Stimulated activated CD4-positive, alpha-beta T cell treated with anti-CD3 and anti-CD28 coated beads, Interleukin-1b, Interleukin-23, amount 100 ng/mL, for 4 hours (primary cell): ENCODE measurements around the gene PIGP.
"Not testable (repeated sequence)": the region's sequence is repeated elsewhere in the genome, so short reads cannot be mapped to it uniquely, and the experiment has no call there.

ENCODE experiments used
- DNase-seq, 2 donors: peaks; one replicate each; pipeline ENCODE4 v3.0.0-alpha.2; 2020; ENCODE audit warnings: low read depth in 2 of 2

PIGP gene

GRCh38 chr21:37072988-37073416 lies at the start of gene PIGP, which contains the start of gene TTC3:
PIGP (minus strand) TSS chr21:37073071; CDS start chr21:37072515, 556 bp downstream.
TTC3 (plus strand) TSS chr21:37073254; CDS start chr21:37087258, 14,004 bp downstream.
- DNase-seq, result peak; percentile 97 to 98

- DNase-seq, result no peak
Measured at GRCh38 chr21:37119421-37120218, 46.7 kb upstream of the PIGP start.

GRCh38 chr21:37118187-37118826 lies 45.4 kb upstream of the PIGP start:
- DNase-seq, result no peak

GRCh38 chr21:37117204-37117603 lies 44.3 kb upstream of the PIGP start:
- no peak for DNase-seq

GRCh38 chr21:37116459-37116858 lies 43.6 kb upstream of the PIGP start:
- DNase-seq, result not testable (repeated sequence)

GRCh38 chr21:37114301-37114700 lies 41.4 kb upstream of the PIGP start:
- DNase-seq, result not testable (repeated sequence)

- not testable (repeated sequence) for DNase-seq
Measured at GRCh38 chr21:37111029-37111428, 38.2 kb upstream of the PIGP start.

GRCh38 chr21:37106998-37107397 lies 34.1 kb upstream of the PIGP start:
- no peak for DNase-seq

GRCh38 chr21:37102746-37103145 lies 29.9 kb upstream of the PIGP start:
- not testable (repeated sequence) for DNase-seq

GRCh38 chr21:37101384-37101783 lies 28.5 kb upstream of the PIGP start:
- no peak for DNase-seq

GRCh38 chr21:37100316-37100715 lies 27.4 kb upstream of the PIGP start:
- DNase-seq, result no peak

- DNase-seq, result no peak
Measured at GRCh38 chr21:37098751-37099150, 25.9 kb upstream of the PIGP start.

GRCh38 chr21:37095821-37096220 lies 22.9 kb upstream of the PIGP start:
- DNase-seq, result no peak

- no peak for DNase-seq
Measured at GRCh38 chr21:37093977-37094376, 21.1 kb upstream of the PIGP start.

GRCh38 chr21:37088186-37088735 lies 15.4 kb upstream of the PIGP start:
- DNase-seq, result no peak

GRCh38 chr21:37087188-37087587 lies 14.3 kb upstream of the PIGP start:
- DNase-seq, result no peak

- DNase-seq, result no peak
Measured at GRCh38 chr21:37085726-37086125, 12.9 kb upstream of the PIGP start.

GRCh38 chr21:37082856-37083528 lies 10.1 kb upstream of the PIGP start:
- DNase-seq, result no peak

GRCh38 chr21:37082375-37082774 lies 9.5 kb upstream of the PIGP start:
- no peak for DNase-seq

- no peak for DNase-seq
Measured at GRCh38 chr21:37079211-37079824, 6.4 kb upstream of the PIGP start.

GRCh38 chr21:37077403-37077802 lies 4.5 kb upstream of the PIGP start:
- no peak for DNase-seq
